Measurements from ENCODE around the gene AQP1.

AQP1 gene

GRCh38 chr7:30911561-30911969 lies at the start of gene AQP1:
TSS of gene AQP1 (plus strand) at chr7:30911853. CDS start at chr7:30911910, 57 bp downstream.
- no peak within 1 kb of the TSS for H3K4me3 ChIP-seq (ENCODE audit: low read depth, low read length)

GRCh38 chr7:30862995-30863705 lies 48.5 kb upstream of the AQP1 start:
- H3K4me3 ChIP-seq (ENCODE audit: low read depth, low read length), result no peak overlapping the region
- TF ChIP-seq, protein P1, sequence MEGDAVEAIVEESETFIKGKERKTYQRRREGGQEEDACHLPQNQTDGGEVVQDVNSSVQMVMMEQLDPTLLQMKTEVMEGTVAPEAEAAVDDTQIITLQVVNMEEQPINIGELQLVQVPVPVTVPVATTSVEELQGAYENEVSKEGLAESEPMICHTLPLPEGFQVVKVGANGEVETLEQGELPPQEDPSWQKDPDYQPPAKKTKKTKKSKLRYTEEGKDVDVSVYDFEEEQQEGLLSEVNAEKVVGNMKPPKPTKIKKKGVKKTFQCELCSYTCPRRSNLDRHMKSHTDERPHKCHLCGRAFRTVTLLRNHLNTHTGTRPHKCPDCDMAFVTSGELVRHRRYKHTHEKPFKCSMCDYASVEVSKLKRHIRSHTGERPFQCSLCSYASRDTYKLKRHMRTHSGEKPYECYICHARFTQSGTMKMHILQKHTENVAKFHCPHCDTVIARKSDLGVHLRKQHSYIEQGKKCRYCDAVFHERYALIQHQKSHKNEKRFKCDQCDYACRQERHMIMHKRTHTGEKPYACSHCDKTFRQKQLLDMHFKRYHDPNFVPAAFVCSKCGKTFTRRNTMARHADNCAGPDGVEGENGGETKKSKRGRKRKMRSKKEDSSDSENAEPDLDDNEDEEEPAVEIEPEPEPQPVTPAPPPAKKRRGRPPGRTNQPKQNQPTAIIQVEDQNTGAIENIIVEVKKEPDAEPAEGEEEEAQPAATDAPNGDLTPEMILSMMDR (IDR thresholded peaks at IDR 0.05; ENCODE audit: borderline replicate concordance, insufficient read depth, low read depth, low read length), result no peak

More at GRCh38 chr7:30911561-30911969, at the start of gene AQP1:
- TF ChIP-seq, protein P1 (IDR thresholded peaks at IDR 0.05; ENCODE audit: borderline replicate concordance, insufficient read depth, low read depth, low read length), result no peak

DNA sequence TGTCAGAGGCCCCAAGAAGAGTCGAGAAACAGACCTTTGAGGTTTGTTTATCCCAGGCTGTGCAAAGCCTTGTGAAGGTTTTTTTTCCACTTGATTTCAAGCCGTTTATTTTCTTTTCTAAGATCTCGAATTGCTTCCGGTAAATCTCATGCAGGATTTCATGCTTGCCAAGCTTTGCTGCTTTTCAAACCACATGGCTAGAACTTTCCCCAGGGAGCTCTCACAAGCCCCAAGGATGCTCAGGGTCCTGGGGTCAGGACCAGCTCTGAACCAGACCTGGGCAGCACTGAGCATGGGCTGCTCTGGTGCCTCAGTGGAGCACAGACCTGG lies 48.0 kb upstream of the AQP1 start:
- TF ChIP-seq, protein P1 (IDR thresholded peaks at IDR 0.05; ENCODE audit: borderline replicate concordance, insufficient read depth, low read depth, low read length), result no peak

DNA sequence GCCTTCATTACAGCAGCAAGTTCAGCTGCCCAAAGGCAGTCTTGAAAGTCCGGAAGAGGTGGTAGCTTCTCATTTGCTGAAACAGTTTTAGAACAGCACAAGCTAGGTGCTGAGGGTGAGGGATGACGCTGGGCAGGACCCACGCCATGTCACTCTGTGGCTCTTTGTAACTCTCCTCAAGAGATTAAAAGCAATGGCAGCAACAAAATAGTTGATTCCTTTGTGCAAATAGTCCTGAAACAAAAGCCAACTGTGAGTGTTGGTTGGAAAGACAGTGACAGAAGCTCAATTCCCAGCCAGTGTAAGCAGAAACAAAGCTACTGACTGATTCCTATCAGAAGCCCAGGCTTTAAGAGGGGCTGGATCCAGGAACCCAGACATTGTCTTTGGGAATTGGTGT lies 47.6 kb upstream of the AQP1 start:
- TF ChIP-seq, protein P1 (IDR thresholded peaks at IDR 0.05; ENCODE audit: borderline replicate concordance, insufficient read depth, low read depth, low read length), result no peak
- H3K4me3 ChIP-seq (ENCODE audit: low read depth, low read length), result no peak overlapping the region

More for the DNA sequence above, 48.0 kb upstream of the AQP1 start:
- no peak overlapping the region for H3K4me3 ChIP-seq (ENCODE audit: low read depth, low read length)

DNA sequence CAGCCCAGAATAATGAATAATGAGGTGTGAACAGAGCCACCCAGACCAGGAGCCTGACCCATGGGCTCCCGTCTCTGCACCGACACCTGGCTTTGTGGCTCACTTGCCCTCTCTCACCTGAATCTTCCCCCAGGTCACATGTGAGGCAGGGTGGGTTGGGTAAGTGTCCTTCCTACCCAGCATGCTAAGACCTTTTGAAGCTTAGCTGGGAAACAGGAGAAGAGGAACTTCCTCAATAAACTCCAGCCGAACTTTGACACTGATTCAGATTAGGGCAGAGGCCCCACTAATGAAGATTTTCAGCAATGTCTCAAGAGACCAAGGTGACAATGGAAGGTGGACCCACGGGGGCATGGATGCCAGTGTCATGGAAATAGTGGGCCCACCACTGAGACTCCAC lies 46.6 kb upstream of the AQP1 start:
- no peak overlapping the region for H3K4me3 ChIP-seq (ENCODE audit: low read depth, low read length)
- TF ChIP-seq, protein P1 (IDR thresholded peaks at IDR 0.05; ENCODE audit: borderline replicate concordance, insufficient read depth, low read depth, low read length), result no peak

DNA sequence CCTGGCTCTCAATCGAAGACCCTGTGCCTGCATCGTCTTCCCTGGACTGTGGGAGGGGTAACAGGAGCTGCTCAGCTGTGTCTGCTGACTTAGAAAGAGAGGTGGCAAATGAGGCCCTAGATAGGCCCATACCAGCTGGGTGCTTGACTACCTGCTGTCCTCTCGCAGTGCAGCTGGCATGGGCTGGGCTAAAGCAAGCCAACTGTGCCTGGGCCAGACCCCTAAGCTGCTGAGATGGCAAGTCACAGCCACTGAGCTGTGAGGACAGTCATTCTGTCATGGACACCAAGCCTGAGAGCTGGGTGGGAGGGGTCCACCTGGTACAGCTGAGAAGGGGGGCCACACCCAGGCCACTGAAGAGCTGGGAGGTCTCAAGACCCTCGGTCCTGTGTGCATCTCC lies 45.8 kb upstream of the AQP1 start:
- TF ChIP-seq, protein P1 (IDR thresholded peaks at IDR 0.05; ENCODE audit: borderline replicate concordance, insufficient read depth, low read depth, low read length), result no peak
- H3K4me3 ChIP-seq (ENCODE audit: low read depth, low read length), result no peak overlapping the region

DNA sequence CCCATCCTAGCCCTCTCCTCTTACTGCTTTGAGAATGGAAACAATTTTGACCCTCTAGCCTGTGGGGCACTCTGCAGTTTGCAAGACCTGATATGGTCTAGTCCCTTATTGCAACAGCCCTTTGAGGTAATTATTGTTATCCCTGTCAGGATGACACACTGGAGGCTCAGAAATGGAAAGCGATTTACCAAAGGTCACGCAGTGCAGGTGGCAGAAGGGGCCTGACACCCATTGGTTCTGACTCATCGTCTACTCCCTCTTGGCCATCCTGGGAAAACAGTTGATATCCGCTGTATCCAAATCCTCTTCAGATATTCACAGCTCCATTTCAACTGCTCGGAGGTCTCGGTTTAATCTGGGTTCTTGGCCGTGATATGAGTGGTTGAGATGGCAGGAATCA lies 44.7 kb upstream of the AQP1 start:
- TF ChIP-seq, protein P1 (IDR thresholded peaks at IDR 0.05; ENCODE audit: borderline replicate concordance, insufficient read depth, low read depth, low read length), result no peak
- no peak overlapping the region for H3K4me3 ChIP-seq (ENCODE audit: low read depth, low read length)

Data from GM12875 (cell line).